Loucy (cell line): Measurements from ENCODE around the gene TUBGCP3.

Experiments used
- H2AFZ ChIP-seq: fragments of 200-600 bp; sonication (generic); 2 replicates; pipeline ENCODE4 v1.6.0; 2016; ENCODE audit warnings: antibody characterized with exemption, mild to moderate bottlenecking, low read length, moderate library complexity
- H3F3A ChIP-seq: fragments of 200-600 bp; 2 replicates; pipeline ENCODE4 v1.6.0; 2016; ENCODE audit warnings: antibody characterized with exemption, low read depth, mild to moderate bottlenecking
- H3K27me3 ChIP-seq: fragments of 200-600 bp; sonication (generic); 2 replicates; pipeline ENCODE4 v1.6.1; 2014; ENCODE audit warnings: low read length, mild to moderate bottlenecking; ENCODE audit not compliant: insufficient read depth, poor library complexity, severe bottlenecking
- H3K36me3 ChIP-seq: fragments of 200-600 bp; sonication (generic); 2 replicates; pipeline ENCODE4 v1.6.1; 2016; ENCODE audit warnings: low read length; ENCODE audit not compliant: insufficient read depth
- H3K4me1 ChIP-seq: fragments of 200-600 bp; sonication (generic); 2 replicates; pipeline ENCODE4 v1.5.1; 2014; ENCODE audit warnings: low read length, mild to moderate bottlenecking; ENCODE audit not compliant: insufficient read depth, poor library complexity, severe bottlenecking
- H3K4me2 ChIP-seq: fragments of 200-600 bp; sonication (generic); 2 replicates; pipeline ENCODE4 v1.6.0; 2014; ENCODE audit warnings: antibody characterized with exemption, low read length, low read depth, mild to moderate bottlenecking; ENCODE audit not compliant: poor library complexity, severe bottlenecking
- H3K4me3 ChIP-seq: fragments of 200-600 bp; sonication (generic); 2 replicates; pipeline ENCODE4 v1.5.1; 2014; ENCODE audit warnings: low read length, mild to moderate bottlenecking, mixed read lengths; ENCODE audit not compliant: poor library complexity, severe bottlenecking
- H3K79me2 ChIP-seq: fragments of 200-600 bp; sonication (generic); 2 replicates; pipeline ENCODE4 v1.6.1; 2014; ENCODE audit warnings: low read length; ENCODE audit not compliant: insufficient read depth
- H3K9ac ChIP-seq: fragments of 200-600 bp; sonication (generic); 2 replicates; pipeline ENCODE4 v1.6.0; 2014; ENCODE audit warnings: mild to moderate bottlenecking, low read depth, low read length, moderate library complexity; ENCODE audit not compliant: poor library complexity, severe bottlenecking
- H3K9me2 ChIP-seq: fragments of 200-600 bp; sonication (generic); replicated peaks from 2 replicates; pipeline ENCODE4 v1.6.1; 2016; ENCODE audit warnings: low read depth, low read length, mixed read lengths
- H3K9me3 ChIP-seq: fragments of 200-600 bp; sonication (generic); 2 replicates; pipeline ENCODE4 v1.6.1; 2014; ENCODE audit warnings: mild to moderate bottlenecking, antibody characterized with exemption, low read length, low read depth; ENCODE audit not compliant: insufficient read depth
- H4K20me1 ChIP-seq: fragments of 200-600 bp; sonication (generic); 2 replicates; pipeline ENCODE4 v1.6.0; 2014; ENCODE audit warnings: antibody characterized with exemption, low read length, mild to moderate bottlenecking; ENCODE audit not compliant: insufficient read depth, poor library complexity, severe bottlenecking
- CTCF ChIP-seq: fragments of 200-600 bp; sonication (generic); conservative IDR thresholded peaks from 2 replicates; pipeline ENCODE4 v1.5.1; 2014; ENCODE audit warnings: mild to moderate bottlenecking, antibody characterized with exemption, low read length
- EZH2phosphoT487 ChIP-seq: fragments of 200-600 bp; IDR thresholded peaks from 2 replicates; pipeline ENCODE4 v1.6.1; 2018; ENCODE audit warnings: antibody characterized with exemption, mild to moderate bottlenecking, moderate library complexity, borderline replicate concordance

Gene TUBGCP3

GRCh38 chr13:112475889-112476288 is 112.1 kb downstream of the TUBGCP3 start:
- Histone ChIP-seq H3K27me3 (no peaks in the 10 kb centered on the region), H4K20me1 (no peaks in the 10 kb centered on the region)
- TF ChIP-seq CTCF, result no peak
- no peak for TF ChIP-seq EZH2phosphoT487

GRCh38 chr13:112474869-112475268 is 113.1 kb downstream of the TUBGCP3 start:
- H3K27me3 ChIP-seq, result no peaks in the 10 kb centered on the region
- H3K9me3 ChIP-seq, result no peaks in the 10 kb centered on the region; the same call in 1 of the 2 replicates
- H2AFZ ChIP-seq, result no peak overlapping the region
- H3F3A ChIP-seq, result no peaks in the 10 kb centered on the region
- no peak overlapping the region for H3K4me2 ChIP-seq
- TF ChIP-seq EZH2phosphoT487, result no peak
- TF ChIP-seq CTCF, result no peak
- no peaks in the 10 kb centered on the region for H3K9me2 ChIP-seq
- H3K36me3 ChIP-seq, result no peaks in the 10 kb centered on the region
- no peaks in the 10 kb centered on the region for H3K4me1 ChIP-seq
- H4K20me1 ChIP-seq, result no peaks in the 10 kb centered on the region
- H3K9ac ChIP-seq, result no peak overlapping the region
- no peaks in the 10 kb centered on the region for H3K79me2 ChIP-seq
- no peak overlapping the region for H3K4me3 ChIP-seq

More at GRCh38 chr13:112475889-112476288, 112.1 kb downstream of the TUBGCP3 start:
- Histone ChIP-seq H3K4me3 (no peak overlapping the region), H3F3A (no peaks in the 10 kb centered on the region), H2AFZ (no peak overlapping the region), H3K4me2 (no peak overlapping the region), H3K9me3 (no peaks in the 10 kb centered on the region; the same call in 1 of the 2 replicates), H3K79me2 (no peaks in the 10 kb centered on the region), H3K9me2 (no peaks in the 10 kb centered on the region), H3K9ac (no peak overlapping the region), H3K36me3 (no peaks in the 10 kb centered on the region), H3K4me1 (no peaks in the 10 kb centered on the region)

- Histone ChIP-seq H4K20me1 (no peaks in the 10 kb centered on the region), H3K27me3 (no peaks in the 10 kb centered on the region), H3F3A (no peaks in the 10 kb centered on the region), H3K79me2 (no peaks in the 10 kb centered on the region), H3K4me1 (no peaks in the 10 kb centered on the region), H3K9me2 (no peaks in the 10 kb centered on the region), H3K9me3 (no peaks in the 10 kb centered on the region; the same call in 1 of the 2 replicates), H3K4me2 (no peak overlapping the region), H2AFZ (no peak overlapping the region), H3K36me3 (no peaks in the 10 kb centered on the region), H3K9ac (no peak overlapping the region), H3K4me3 (no peak overlapping the region)
- TF ChIP-seq EZH2phosphoT487 (no peak), CTCF (no peak)
Measured at GRCh38 chr13:112473818-112474217, 114.1 kb downstream of the TUBGCP3 start.
